GM12878 (cell line): ENCODE data around the gene TCERG1L. TPM values are rescaled to one million over a fixed set of nuclear protein-coding genes. Genes with fewer than 3 reads are reported as not detected.

Experiments
- ATAC-seq: fragments of 200-7000 bp; cut with Tn5 transposase; 3 replicates; pipeline ENCODE4 v1.9.1; 2020; ENCODE audit warnings: mild to moderate bottlenecking, moderate library complexity
- BruUV-seq: library from RNA; stranded (reverse); fragments of 400-500 nt; replicated peaks from 2 replicates; lab custom pipeline; 2021; lab: Mats Ljungman, UMichigan
- CTCF ChIA-PET: fragments of 300-600 bp; sonication (Branson Sonifier 250); formaldehyde crosslinking; extraction: SDS; loops from one replicate; lab custom pipeline; 2021; ENCODE audit warnings: inconsistent platforms; lab: Yijun Ruan, JAX
- POLR2A ChIA-PET: fragments of 350-600 bp; formaldehyde crosslinking; extraction: SDS; loops from one replicate; lab custom pipeline; 2021; ENCODE audit warnings: inconsistent platforms; lab: Charles Lee
- RAD21 ChIA-PET: fragments of 300-600 bp; sonication (Branson Sonifier 250); formaldehyde crosslinking; loops from one replicate; lab custom pipeline; 2023; ENCODE audit warnings: antibody characterized with exemption; ENCODE audit not compliant: unreplicated experiment; lab: Charles Lee
- SMC1A ChIA-PET: fragments of 300-600 bp; sonication (Branson Sonifier 250); formaldehyde crosslinking; loops from one replicate; lab custom pipeline; 2023; ENCODE audit not compliant: unreplicated experiment, uncharacterized antibody; lab: Charles Lee
- DNase-seq: peaks from one replicate; pipeline ENCODE4 v3.0.0-alpha.2; 2011; ENCODE audit warnings: low read depth, low spot score
- FAIRE-seq: peaks from 3 replicates; lab custom pipeline; 2011; peaks lifted over from hg19 to GRCh38; lab: Jason Lieb, UNC
- H2AFZ ChIP-seq: 2 replicates; pipeline ENCODE4 v1.6.0; 2011; ENCODE audit warnings: low read depth, low read length, control low read depth; ENCODE audit not compliant: control insufficient read depth
- H3K27ac ChIP-seq: 2 replicates; pipeline ENCODE4 v1.5.1; 2011; ENCODE audit warnings: control low read depth; ENCODE audit not compliant: control insufficient read depth, insufficient read depth
- H3K27me3 ChIP-seq, 2 experiments: replicated peaks in 1 of 2; 2 replicates each; pipeline versions ENCODE4 v1.6.0 to v1.6.1; 2011; ENCODE audit warnings: low read length in 1 of 2; ENCODE audit not compliant: control insufficient read depth in 2 of 2, insufficient read depth in 2 of 2
- H3K36me3 ChIP-seq, 2 experiments: 2 replicates each; pipeline ENCODE4 v1.5.1; 2011; ENCODE audit warnings: low read length in 1 of 2; ENCODE audit not compliant: control insufficient read depth in 2 of 2, insufficient read depth in 2 of 2
- H3K4me1 ChIP-seq: 2 replicates; pipeline ENCODE4 v1.6.1; 2011; ENCODE audit warnings: mild to moderate bottlenecking, low read length, moderate library complexity, mixed read lengths; ENCODE audit not compliant: control insufficient read depth, insufficient read depth
- H3K4me2 ChIP-seq: 2 replicates; pipeline ENCODE4 v1.6.0; 2011; ENCODE audit warnings: control low read depth; ENCODE audit not compliant: control insufficient read depth, insufficient read depth
- H3K4me3 ChIP-seq: fragments of 200-600 bp; sonication (generic); 2 replicates; pipeline ENCODE4 v1.5.1; 2016
- H3K79me2 ChIP-seq: 2 replicates; pipeline ENCODE4 v1.6.0; 2011; ENCODE audit warnings: low read length; ENCODE audit not compliant: control insufficient read depth, insufficient read depth
- H3K9ac ChIP-seq: 2 replicates; pipeline ENCODE4 v1.8.0; 2011; ENCODE audit warnings: low read length, control low read depth, mixed read lengths; ENCODE audit not compliant: control insufficient read depth, insufficient read depth
- H3K9me3 ChIP-seq: replicated peaks from 3 replicates; pipeline ENCODE4 v1.5.1; 2011; ENCODE audit warnings: mild to moderate bottlenecking, low read length; ENCODE audit not compliant: control insufficient read depth, insufficient read depth
- H4K20me1 ChIP-seq: 2 replicates; pipeline ENCODE4 v1.6.0; 2011; ENCODE audit not compliant: control insufficient read depth, insufficient read depth
- EGR1 ChIP-seq, 2 experiments: IDR thresholded peaks; 1 replicate in 1 of 2; 2 replicates in 1 of 2; pipeline ENCODE4 v1.6.1; 2011 to 2012; ENCODE audit warnings: low read depth in 2 of 2, low read length in 2 of 2, borderline replicate concordance in 1 of 2, mild to moderate bottlenecking in 1 of 2, moderate library complexity in 1 of 2
- HDAC2 ChIP-seq: fragments of 200-600 bp; sonication (generic); IDR thresholded peaks from 2 replicates; pipeline ENCODE4 v1.6.1; 2017
- IRF4 ChIP-seq: IDR thresholded peaks from 2 replicates; pipeline ENCODE4 v1.6.1; 2011; ENCODE audit warnings: low read depth, low read length
- MEF2A ChIP-seq: IDR thresholded peaks from 2 replicates; pipeline ENCODE4 v1.6.1; 2011; ENCODE audit warnings: low read depth, mild to moderate bottlenecking, low read length, moderate library complexity; ENCODE audit not compliant: insufficient read depth
- POU2F2 ChIP-seq: IDR thresholded peaks from 3 replicates; pipeline ENCODE4 v1.6.1; 2011; ENCODE audit warnings: low read depth, mild to moderate bottlenecking, low read length, borderline replicate concordance
- SIN3A ChIP-seq: IDR thresholded peaks from 2 replicates; pipeline ENCODE4 v1.6.1; 2012; ENCODE audit warnings: low read depth, low read length, improper control_type of control experiment
- WGBS: methylation state at CpG from one replicate; pipeline ENCODE4 v1.1.6; 2016; ENCODE audit warnings: low lambda C conversion rate; ENCODE audit not compliant: insufficient replicate concordance, insufficient coverage; ENCODE audit errors: missing lambda C conversion rate; 5-methylcytosine and 5-hydroxymethylcytosine counted together
- in situ Hi-C: fragments of 300-500 bp; cut with MboI; formaldehyde crosslinking; loops from 9 replicates; pipeline ENCODE4 v1.14.3; 2018; ENCODE audit warnings: mixed read lengths
- intact Hi-C: fragments of 100-400 bp; cut with micrococcal nuclease; formaldehyde crosslinking; loops from one replicate; pipeline ENCODE4 v1.14.2; 2022; ENCODE audit not compliant: unreplicated experiment
- polyA plus RNA-seq, 11 experiments: library from polyadenylated mRNA; depleted of rRNA in 4 of 11; unstranded in 6 of 11; stranded (reverse) in 5 of 11; fragments of >200 nt; fragmentation: Nextera tagmentation in 4 of 11; fragmentation: Illumina TruSeq in 1 of 11; extraction: Ambion mirVana in 4 of 11; extraction: Trizol in 1 of 11; gene quantifications; 1 replicate in 1 of 11; 2 replicates in 10 of 11; pipeline versions ENCODE4 v1.2.1 to v1.2.3, GENCODE V29; 2011 to 2016; ENCODE audit warnings: inconsistent platforms in 2 of 11, missing spikeins in 2 of 11, low read depth in 1 of 11
- total RNA-seq, 4 experiments: library from RNA; depleted of rRNA in 3 of 4; stranded (reverse); fragments of >200 nt in 3 of 4; fragmentation: Illumina TruSeq in 1 of 4; extraction: Trizol in 1 of 4; gene quantifications; 2 replicates each; pipeline versions ENCODE4 v1.2.1 to v1.2.3, GENCODE V29; 2013 to 2021
- TF ChIP-seq, protein P1 (sequence below), 3 experiments: IDR thresholded peaks in 2 of 3; conservative IDR thresholded peaks in 1 of 3; 2 replicates each; pipeline ENCODE4 v1.5.1; 2011; ENCODE audit warnings: low read depth in 3 of 3, low read length in 3 of 3, mild to moderate bottlenecking in 3 of 3, control low read depth in 2 of 3, moderate library complexity in 2 of 3, inconsistent platforms in 1 of 3, mixed read lengths in 1 of 3; ENCODE audit not compliant: control insufficient read depth in 2 of 3, insufficient read depth in 1 of 3; ENCODE audit errors: extremely low read depth in 1 of 3
- TF ChIP-seq, protein P2 (sequence below): fragments of 450-650 bp; IDR thresholded peaks from 2 replicates; pipeline ENCODE4 v1.6.1; 2016; ENCODE audit warnings: mild to moderate bottlenecking
- TF ChIP-seq, protein P3 (sequence below): fragments of 450-650 bp; IDR thresholded peaks from 2 replicates; pipeline ENCODE4 v1.6.1; 2016; ENCODE audit warnings: mild to moderate bottlenecking
- TF ChIP-seq, protein P4 (sequence below): fragments of 450-650 bp; formaldehyde crosslinking; IDR thresholded peaks from 2 replicates; pipeline ENCODE4 v1.4.0; 2022; ENCODE audit warnings: mild to moderate bottlenecking, moderate library complexity

Gene TCERG1L
- total and polyA plus RNA-seq, 10 of the 15 experiments (the other 5 are each of a cell fraction or from before 2014, with no cell fraction given): not detected

DNA sequence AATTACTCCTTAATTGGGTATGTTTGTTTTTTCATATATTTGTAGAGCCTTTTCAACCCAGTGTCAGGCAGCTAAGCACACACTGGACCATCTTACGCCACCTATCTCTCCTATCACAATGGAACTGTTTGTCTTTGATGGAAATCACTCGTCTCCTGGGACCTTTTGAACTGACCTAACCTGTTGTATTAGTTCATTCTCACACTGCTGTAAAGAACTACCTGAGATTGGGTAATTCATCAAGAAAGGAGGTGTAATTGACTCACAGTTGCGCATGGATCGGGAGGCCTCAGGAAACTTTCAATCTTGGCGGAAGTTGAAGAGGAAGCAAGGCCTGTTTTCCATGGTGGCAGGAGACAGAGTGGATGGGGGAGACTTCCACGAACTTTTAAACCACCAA, 182.0 kb downstream of the TCERG1L start:
- in situ Hi-C loops (no loop called here), intact Hi-C loops (no loop called here)
- Histone ChIP-seq H3K9me3 (no peaks in the 10 kb centered on the region; the same call in 2 of the 3 replicates), H3K27ac (no peak overlapping the region), H3K79me2 (no peaks in the 10 kb centered on the region), H3K4me3 (no peak overlapping the region), H3K9ac (no peak overlapping the region), H3K36me3 (no peaks in the 10 kb centered on the region), H3K27me3 (no peaks in the 10 kb centered on the region), H3K4me2 (no peak overlapping the region), H3K4me1 (no peaks in the 10 kb centered on the region), H2AFZ (no peak overlapping the region), H4K20me1 (no peaks in the 10 kb centered on the region)
- DNase-seq: no peak
- CTCF ChIA-PET: no interaction called here
- WGBS: 39% methylated on average over 6 of the region's 6 CpGs
- POLR2A ChIA-PET: no interaction called here
- SMC1A ChIA-PET: no interaction called here
- BruUV-seq: no TSS peak
- RAD21 ChIA-PET: no interaction called here
- no peak for FAIRE-seq
- no peak for ATAC-seq
- TF ChIP-seq, protein P1, sequence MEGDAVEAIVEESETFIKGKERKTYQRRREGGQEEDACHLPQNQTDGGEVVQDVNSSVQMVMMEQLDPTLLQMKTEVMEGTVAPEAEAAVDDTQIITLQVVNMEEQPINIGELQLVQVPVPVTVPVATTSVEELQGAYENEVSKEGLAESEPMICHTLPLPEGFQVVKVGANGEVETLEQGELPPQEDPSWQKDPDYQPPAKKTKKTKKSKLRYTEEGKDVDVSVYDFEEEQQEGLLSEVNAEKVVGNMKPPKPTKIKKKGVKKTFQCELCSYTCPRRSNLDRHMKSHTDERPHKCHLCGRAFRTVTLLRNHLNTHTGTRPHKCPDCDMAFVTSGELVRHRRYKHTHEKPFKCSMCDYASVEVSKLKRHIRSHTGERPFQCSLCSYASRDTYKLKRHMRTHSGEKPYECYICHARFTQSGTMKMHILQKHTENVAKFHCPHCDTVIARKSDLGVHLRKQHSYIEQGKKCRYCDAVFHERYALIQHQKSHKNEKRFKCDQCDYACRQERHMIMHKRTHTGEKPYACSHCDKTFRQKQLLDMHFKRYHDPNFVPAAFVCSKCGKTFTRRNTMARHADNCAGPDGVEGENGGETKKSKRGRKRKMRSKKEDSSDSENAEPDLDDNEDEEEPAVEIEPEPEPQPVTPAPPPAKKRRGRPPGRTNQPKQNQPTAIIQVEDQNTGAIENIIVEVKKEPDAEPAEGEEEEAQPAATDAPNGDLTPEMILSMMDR (IDR thresholded peaks at IDR 0.05 in 2 of 3, conservative IDR thresholded peaks at IDR 0.05 in 1 of 3; ENCODE audit: control insufficient read depth in 2 of 3, extremely low read depth in 1 of 3, insufficient read depth in 1 of 3, low read depth in 3 of 3, low read length in 3 of 3): no peak
- TF ChIP-seq IRF4 (no peak), SIN3A (no peak), POU2F2 (no peak), HDAC2 (no peak), MEF2A (no peak)

DNA sequence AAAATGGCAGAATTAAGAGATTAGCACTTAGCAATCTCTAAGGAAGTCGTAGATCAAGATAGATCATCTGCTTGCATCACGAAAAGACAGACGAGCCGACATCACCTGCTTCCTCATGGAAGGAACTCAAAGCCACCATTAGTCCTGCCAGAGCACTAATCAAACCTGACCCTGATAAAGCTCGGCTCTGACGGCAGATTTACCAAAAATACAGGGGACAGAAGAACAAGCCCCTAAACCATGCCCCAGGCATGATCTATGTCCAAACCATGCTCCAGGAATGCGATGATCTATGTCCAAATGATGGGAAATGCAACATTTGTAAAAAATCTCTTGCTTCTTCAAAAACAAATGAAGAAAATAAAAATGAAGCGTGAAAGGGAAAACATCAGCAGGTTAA, 182.8 kb downstream of the TCERG1L start:
- Histone ChIP-seq H3K9me3 (no peaks in the 10 kb centered on the region; the same call in 2 of the 3 replicates), H2AFZ (no peak overlapping the region), H4K20me1 (no peaks in the 10 kb centered on the region), H3K27ac (no peak overlapping the region), H3K79me2 (no peaks in the 10 kb centered on the region), H3K9ac (no peak overlapping the region), H3K4me2 (no peak overlapping the region), H3K27me3 (no peaks in the 10 kb centered on the region), H3K4me1 (no peaks in the 10 kb centered on the region), H3K36me3 (no peaks in the 10 kb centered on the region), H3K4me3 (no peak overlapping the region)
- ATAC-seq (no peak), FAIRE-seq (no peak), DNase-seq (no peak)
- WGBS: 19% methylated on average over 8 of the region's 8 CpGs
- SMC1A ChIA-PET: no interaction called here
- BruUV-seq: no TSS peak
- in situ Hi-C loops: no loop called here
- intact Hi-C loops: no loop called here
- RAD21 ChIA-PET: no interaction called here
- CTCF ChIA-PET: no interaction called here
- POLR2A ChIA-PET: no interaction called here
- TF ChIP-seq EGR1 (IDR thresholded peaks at IDR 0.05; ENCODE audit: borderline replicate concordance in 1 of 2, low read depth in 2 of 2, low read length in 2 of 2): no peak
- TF ChIP-seq, protein P2, sequence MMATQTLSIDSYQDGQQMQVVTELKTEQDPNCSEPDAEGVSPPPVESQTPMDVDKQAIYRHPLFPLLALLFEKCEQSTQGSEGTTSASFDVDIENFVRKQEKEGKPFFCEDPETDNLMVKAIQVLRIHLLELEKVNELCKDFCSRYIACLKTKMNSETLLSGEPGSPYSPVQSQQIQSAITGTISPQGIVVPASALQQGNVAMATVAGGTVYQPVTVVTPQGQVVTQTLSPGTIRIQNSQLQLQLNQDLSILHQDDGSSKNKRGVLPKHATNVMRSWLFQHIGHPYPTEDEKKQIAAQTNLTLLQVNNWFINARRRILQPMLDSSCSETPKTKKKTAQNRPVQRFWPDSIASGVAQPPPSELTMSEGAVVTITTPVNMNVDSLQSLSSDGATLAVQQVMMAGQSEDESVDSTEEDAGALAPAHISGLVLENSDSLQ: no peak
- TF ChIP-seq, protein P3, sequence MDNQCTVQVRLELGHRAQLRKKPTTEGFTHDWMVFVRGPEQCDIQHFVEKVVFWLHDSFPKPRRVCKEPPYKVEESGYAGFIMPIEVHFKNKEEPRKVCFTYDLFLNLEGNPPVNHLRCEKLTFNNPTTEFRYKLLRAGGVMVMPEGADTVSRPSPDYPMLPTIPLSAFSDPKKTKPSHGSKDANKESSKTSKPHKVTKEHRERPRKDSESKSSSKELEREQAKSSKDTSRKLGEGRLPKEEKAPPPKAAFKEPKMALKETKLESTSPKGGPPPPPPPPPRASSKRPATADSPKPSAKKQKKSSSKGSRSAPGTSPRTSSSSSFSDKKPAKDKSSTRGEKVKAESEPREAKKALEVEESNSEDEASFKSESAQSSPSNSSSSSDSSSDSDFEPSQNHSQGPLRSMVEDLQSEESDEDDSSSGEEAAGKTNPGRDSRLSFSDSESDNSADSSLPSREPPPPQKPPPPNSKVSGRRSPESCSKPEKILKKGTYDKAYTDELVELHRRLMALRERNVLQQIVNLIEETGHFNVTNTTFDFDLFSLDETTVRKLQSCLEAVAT: no peak
- TF ChIP-seq, protein P4, sequence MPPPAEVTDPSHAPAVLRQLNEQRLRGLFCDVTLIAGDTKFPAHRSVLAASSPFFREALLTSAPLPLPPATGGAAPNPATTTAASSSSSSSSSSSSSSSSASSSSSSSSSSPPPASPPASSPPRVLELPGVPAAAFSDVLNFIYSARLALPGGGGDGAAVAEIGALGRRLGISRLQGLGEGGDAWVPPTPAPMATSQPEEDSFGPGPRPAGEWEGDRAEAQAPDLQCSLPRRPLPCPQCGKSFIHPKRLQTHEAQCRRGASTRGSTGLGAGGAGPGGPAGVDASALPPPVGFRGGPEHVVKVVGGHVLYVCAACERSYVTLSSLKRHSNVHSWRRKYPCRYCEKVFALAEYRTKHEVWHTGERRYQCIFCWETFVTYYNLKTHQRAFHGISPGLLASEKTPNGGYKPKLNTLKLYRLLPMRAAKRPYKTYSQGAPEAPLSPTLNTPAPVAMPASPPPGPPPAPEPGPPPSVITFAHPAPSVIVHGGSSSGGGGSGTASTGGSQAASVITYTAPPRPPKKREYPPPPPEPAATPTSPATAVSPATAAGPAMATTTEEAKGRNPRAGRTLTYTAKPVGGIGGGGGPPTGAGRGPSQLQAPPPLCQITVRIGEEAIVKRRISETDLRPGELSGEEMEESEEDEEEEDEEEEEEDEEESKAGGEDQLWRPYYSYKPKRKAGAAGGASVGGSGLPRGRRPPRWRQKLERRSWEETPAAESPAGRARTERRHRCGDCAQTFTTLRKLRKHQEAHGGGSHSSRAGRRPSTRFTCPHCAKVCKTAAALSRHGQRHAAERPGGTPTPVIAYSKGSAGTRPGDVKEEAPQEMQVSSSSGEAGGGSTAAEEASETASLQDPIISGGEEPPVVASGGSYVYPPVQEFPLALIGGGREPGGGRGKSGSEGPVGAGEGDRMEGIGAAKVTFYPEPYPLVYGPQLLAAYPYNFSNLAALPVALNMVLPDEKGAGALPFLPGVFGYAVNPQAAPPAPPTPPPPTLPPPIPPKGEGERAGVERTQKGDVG (CRISPR knock-in tag): no peak
